ENCODE measurements around the gene PURB.
"Not testable (repeated sequence)": the region's sequence is repeated elsewhere in the genome, so short reads cannot be mapped to it uniquely, and the experiment has no call there.

Gene PURB

GRCh38 chr7:44853391-44853790 is 31.9 kb downstream of the PURB start:
- no peak for DNase-seq (ENCODE audit: low read depth in 2 of 2)

GRCh38 chr7:44852590-44852989 is 32.7 kb downstream of the PURB start:
- DNase-seq (ENCODE audit: low read depth in 2 of 2): no peak

- DNase-seq (ENCODE audit: low read depth in 2 of 2): no peak
Observed at GRCh38 chr7:44849885-44850544, 35.3 kb downstream of the PURB start.

GRCh38 chr7:44849259-44849884 is 36.0 kb downstream of the PURB start:
- DNase-seq (ENCODE audit: low read depth in 2 of 2): no peak

GRCh38 chr7:44847920-44848634 is 37.3 kb downstream of the PURB start, which contains the start of gene H2AZ2:
H2AZ2 (minus strand) TSS chr7:44848087; CDS start chr7:44847971, 116 bp downstream.
- peak; percentile 100 for DNase-seq (ENCODE audit: low read depth in 2 of 2)

GRCh38 chr7:44847509-44847919 is 37.8 kb downstream of the PURB start:
- DNase-seq (ENCODE audit: low read depth in 2 of 2): peak; percentile 66 to 67

- no peak for DNase-seq (ENCODE audit: low read depth in 2 of 2)
Observed at GRCh38 chr7:44846816-44847508, 38.4 kb downstream of the PURB start.

- not testable (repeated sequence) for DNase-seq (ENCODE audit: low read depth in 2 of 2)
Observed at GRCh38 chr7:44846390-44846789, 38.9 kb downstream of the PURB start.

- no peak for DNase-seq (ENCODE audit: low read depth in 2 of 2)
Observed at GRCh38 chr7:44845451-44845850, 39.9 kb downstream of the PURB start.

- DNase-seq (ENCODE audit: low read depth in 2 of 2): not testable (repeated sequence)
Observed at GRCh38 chr7:44843440-44843839, 41.9 kb downstream of the PURB start.

- not testable (repeated sequence) for DNase-seq (ENCODE audit: low read depth in 2 of 2)
Observed at GRCh38 chr7:44842675-44843074, 42.7 kb downstream of the PURB start.

GRCh38 chr7:44838751-44839150 is 46.6 kb downstream of the PURB start:
- no peak for DNase-seq (ENCODE audit: low read depth in 2 of 2)

GRCh38 chr7:44827567-44827966 is 57.8 kb downstream of the PURB start:
- DNase-seq (ENCODE audit: low read depth in 2 of 2): no peak

Data from activated CD8-positive, alpha-beta memory T cell treated with anti-CD3 and anti-CD28 coated beads for 4 hours (primary cell).